GM12801 (cell line): ENCODE measurements around the gene FBXO27.

Source experiments
- CTCF ChIP-seq: IDR thresholded peaks from one replicate; pipeline ENCODE4 v1.5.1; 2011; ENCODE audit warnings: control low read depth; ENCODE audit not compliant: insufficient read length; ENCODE audit errors: extremely low read depth

The FBXO27 gene

GRCh38 chr19:39036581-39036980 is 4.2 kb upstream of the FBXO27 start:
- no peak for TF ChIP-seq CTCF

GRCh38 chr19:39031368-39032062 is 834 bp downstream of the FBXO27 start:
- TF ChIP-seq CTCF = no peak

GRCh38 chr19:39030854-39031367 is 1.4 kb downstream of the FBXO27 start:
- TF ChIP-seq CTCF = no peak

GRCh38 chr19:39024875-39025641 is 7.3 kb downstream of the FBXO27 start:
- no peak for TF ChIP-seq CTCF

- TF ChIP-seq CTCF = no peak
These were observed 11.3 kb downstream of the FBXO27 start for GRCh38 chr19:39021063-39021462.

GRCh38 chr19:39017646-39018045 is 14.7 kb downstream of the FBXO27 start:
- TF ChIP-seq CTCF = no peak

GRCh38 chr19:39017026-39017425 is 15.3 kb downstream of the FBXO27 start:
- no peak for TF ChIP-seq CTCF
